Measurements from ENCODE around the gene PERCC1.
"Not testable (repeated sequence)": the region's sequence is repeated elsewhere in the genome, so short reads cannot be mapped to it uniquely, and the experiment has no call there.

The PERCC1 gene

GRCh38 chr16:1435921-1436697 lies 5.2 kb downstream of the PERCC1 start:
- DNase-seq: no peak

GRCh38 chr16:1436731-1437355 lies 6.0 kb downstream of the PERCC1 start:
- DNase-seq: no peak

GRCh38 chr16:1437606-1438005 lies 6.7 kb downstream of the PERCC1 start:
- DNase-seq: no peak

GRCh38 chr16:1438229-1439057 lies 7.6 kb downstream of the PERCC1 start:
- no peak for DNase-seq

GRCh38 chr16:1439058-1439698 lies 8.3 kb downstream of the PERCC1 start:
- DNase-seq: peak; percentile 19 to 71

GRCh38 chr16:1439699-1440074 lies 8.8 kb downstream of the PERCC1 start:
- not testable (repeated sequence) for DNase-seq

GRCh38 chr16:1441391-1441829 lies 10.5 kb downstream of the PERCC1 start:
- DNase-seq: peak in 1 of 2 experiments; percentile 12

- no peak for DNase-seq
Observed at GRCh38 chr16:1442697-1443096, 11.8 kb downstream of the PERCC1 start.

- no peak for DNase-seq
Observed at GRCh38 chr16:1443403-1443973, 12.6 kb downstream of the PERCC1 start.

- DNase-seq: no peak
Observed at GRCh38 chr16:1443980-1444729, 13.3 kb downstream of the PERCC1 start, which contains the start of gene CCDC154. CCDC154 (minus strand) TSS chr16:1444556; CDS start chr16:1444322, 234 bp downstream.

- DNase-seq: no peak
Observed at GRCh38 chr16:1444730-1445517, 14.0 kb downstream of the PERCC1 start.

GRCh38 chr16:1445518-1446203 lies 14.8 kb downstream of the PERCC1 start:
- DNase-seq: no peak

- DNase-seq: no peak
Observed at GRCh38 chr16:1446296-1447080, 15.6 kb downstream of the PERCC1 start.

GRCh38 chr16:1447965-1448364 lies 17.1 kb downstream of the PERCC1 start:
- no peak for DNase-seq

- DNase-seq: no peak
Observed at GRCh38 chr16:1448536-1449116, 17.7 kb downstream of the PERCC1 start.

GRCh38 chr16:1449201-1449788 lies 18.4 kb downstream of the PERCC1 start:
- DNase-seq: no peak

- DNase-seq: no peak
Observed at GRCh38 chr16:1450218-1450617, 19.3 kb downstream of the PERCC1 start.

- no peak for DNase-seq
Observed at GRCh38 chr16:1450841-1451240, 20.0 kb downstream of the PERCC1 start.

Measured in NCI-H2081 (cell line).